ENCODE results near the gene RBM33. TPM values are rescaled to one million over a fixed set of nuclear protein-coding genes. Genes with fewer than 3 reads are reported as not detected.

The RBM33 gene
- total RNA-seq, 1 experiment from 2014 or later, result 73.6 TPM

DNA sequence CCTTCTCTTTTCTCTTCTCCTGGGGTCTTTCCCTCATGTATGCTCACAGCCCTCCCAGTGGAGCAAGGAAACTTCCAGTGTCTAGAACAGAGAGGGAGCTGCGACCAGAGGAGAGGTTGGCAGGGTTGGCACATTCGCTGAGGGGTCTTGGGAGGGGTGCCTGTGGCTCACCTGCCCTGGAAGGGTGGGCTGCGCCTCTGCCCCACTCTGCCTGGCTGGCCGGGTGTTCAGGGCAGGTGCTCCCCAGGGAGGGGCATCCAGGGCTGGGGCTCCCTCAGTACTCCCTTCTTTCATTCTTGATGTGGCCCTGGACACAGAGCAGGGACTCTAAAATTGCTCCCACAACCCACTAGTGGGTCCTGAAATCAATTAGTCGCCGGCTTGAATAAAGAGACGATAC lies 150.9 kb downstream of the RBM33 start:
- Histone ChIP-seq H3K27ac (ENCODE audit: low read depth, low read length, poor library complexity, severe bottlenecking) (no peak overlapping the region), H3K9me3 (ENCODE audit: low read depth, low read length, poor library complexity, severe bottlenecking) (no peaks in the 10 kb centered on the region), H3K27me3 (replicated peaks; ENCODE audit: insufficient read depth, low read depth, low read length, poor library complexity) (peaks cover 24% of the 10 kb centered on the region), H3K36me3 (ENCODE audit: insufficient read depth, low read length, poor library complexity, severe bottlenecking) (no peaks in the 10 kb centered on the region), H3K4me1 (ENCODE audit: insufficient read depth, low read length, poor library complexity, severe bottlenecking) (no peaks in the 10 kb centered on the region), H3K4me3 (ENCODE audit: low read depth, low read length, poor library complexity, severe bottlenecking) (no peak overlapping the region)
- intact Hi-C loops (cut with micrococcal nuclease; ENCODE audit: unreplicated experiment), result loop anchor here (5.0 kb wide), 1 partner anchor 1032 kb away; no protein-coding TSS in a partner anchor
- no TSS peak for BruUV-seq (replicated peaks)
- no peak for DNase-seq (ENCODE audit: low spot score)
- POLR2A ChIA-PET (ENCODE audit: low non-redundant PET), result no interaction called here
- TF ChIP-seq, protein P1, sequence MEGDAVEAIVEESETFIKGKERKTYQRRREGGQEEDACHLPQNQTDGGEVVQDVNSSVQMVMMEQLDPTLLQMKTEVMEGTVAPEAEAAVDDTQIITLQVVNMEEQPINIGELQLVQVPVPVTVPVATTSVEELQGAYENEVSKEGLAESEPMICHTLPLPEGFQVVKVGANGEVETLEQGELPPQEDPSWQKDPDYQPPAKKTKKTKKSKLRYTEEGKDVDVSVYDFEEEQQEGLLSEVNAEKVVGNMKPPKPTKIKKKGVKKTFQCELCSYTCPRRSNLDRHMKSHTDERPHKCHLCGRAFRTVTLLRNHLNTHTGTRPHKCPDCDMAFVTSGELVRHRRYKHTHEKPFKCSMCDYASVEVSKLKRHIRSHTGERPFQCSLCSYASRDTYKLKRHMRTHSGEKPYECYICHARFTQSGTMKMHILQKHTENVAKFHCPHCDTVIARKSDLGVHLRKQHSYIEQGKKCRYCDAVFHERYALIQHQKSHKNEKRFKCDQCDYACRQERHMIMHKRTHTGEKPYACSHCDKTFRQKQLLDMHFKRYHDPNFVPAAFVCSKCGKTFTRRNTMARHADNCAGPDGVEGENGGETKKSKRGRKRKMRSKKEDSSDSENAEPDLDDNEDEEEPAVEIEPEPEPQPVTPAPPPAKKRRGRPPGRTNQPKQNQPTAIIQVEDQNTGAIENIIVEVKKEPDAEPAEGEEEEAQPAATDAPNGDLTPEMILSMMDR (conservative IDR thresholded peaks at IDR 0.05; ENCODE audit: low read depth, low read length), result no peak
- no peak for TF ChIP-seq EZH2 (IDR thresholded peaks at IDR 0.05; ENCODE audit: borderline replicate concordance, low read depth, low read length, poor library complexity, severe bottlenecking)
- CTCF ChIA-PET, result no interaction called here

GRCh38 chr7:155795951-155796350 lies 151.5 kb downstream of the RBM33 start:
- Histone ChIP-seq H3K27ac (ENCODE audit: low read depth, low read length, poor library complexity, severe bottlenecking) (no peak overlapping the region), H3K36me3 (ENCODE audit: insufficient read depth, low read length, poor library complexity, severe bottlenecking) (no peaks in the 10 kb centered on the region), H3K9me3 (ENCODE audit: low read depth, low read length, poor library complexity, severe bottlenecking) (no peaks in the 10 kb centered on the region), H3K27me3 (replicated peaks; ENCODE audit: insufficient read depth, low read depth, low read length, poor library complexity) (peaks cover 29% of the 10 kb centered on the region), H3K4me1 (ENCODE audit: insufficient read depth, low read length, poor library complexity, severe bottlenecking) (no peaks in the 10 kb centered on the region), H3K4me3 (ENCODE audit: low read depth, low read length, poor library complexity, severe bottlenecking) (no peak overlapping the region)
- no peak for DNase-seq (ENCODE audit: low spot score)
- no TSS peak for BruUV-seq (replicated peaks)
- no peak for TF ChIP-seq EZH2 (IDR thresholded peaks at IDR 0.05; ENCODE audit: borderline replicate concordance, low read depth, low read length, poor library complexity, severe bottlenecking)
- ChIA-PET POLR2A (ENCODE audit: low non-redundant PET) (no interaction called here), CTCF (no interaction called here)
- intact Hi-C loops (cut with micrococcal nuclease; ENCODE audit: unreplicated experiment), result loop anchor here (5.0 kb wide), 1 partner anchor 1031 kb away; no protein-coding TSS in a partner anchor

DNA sequence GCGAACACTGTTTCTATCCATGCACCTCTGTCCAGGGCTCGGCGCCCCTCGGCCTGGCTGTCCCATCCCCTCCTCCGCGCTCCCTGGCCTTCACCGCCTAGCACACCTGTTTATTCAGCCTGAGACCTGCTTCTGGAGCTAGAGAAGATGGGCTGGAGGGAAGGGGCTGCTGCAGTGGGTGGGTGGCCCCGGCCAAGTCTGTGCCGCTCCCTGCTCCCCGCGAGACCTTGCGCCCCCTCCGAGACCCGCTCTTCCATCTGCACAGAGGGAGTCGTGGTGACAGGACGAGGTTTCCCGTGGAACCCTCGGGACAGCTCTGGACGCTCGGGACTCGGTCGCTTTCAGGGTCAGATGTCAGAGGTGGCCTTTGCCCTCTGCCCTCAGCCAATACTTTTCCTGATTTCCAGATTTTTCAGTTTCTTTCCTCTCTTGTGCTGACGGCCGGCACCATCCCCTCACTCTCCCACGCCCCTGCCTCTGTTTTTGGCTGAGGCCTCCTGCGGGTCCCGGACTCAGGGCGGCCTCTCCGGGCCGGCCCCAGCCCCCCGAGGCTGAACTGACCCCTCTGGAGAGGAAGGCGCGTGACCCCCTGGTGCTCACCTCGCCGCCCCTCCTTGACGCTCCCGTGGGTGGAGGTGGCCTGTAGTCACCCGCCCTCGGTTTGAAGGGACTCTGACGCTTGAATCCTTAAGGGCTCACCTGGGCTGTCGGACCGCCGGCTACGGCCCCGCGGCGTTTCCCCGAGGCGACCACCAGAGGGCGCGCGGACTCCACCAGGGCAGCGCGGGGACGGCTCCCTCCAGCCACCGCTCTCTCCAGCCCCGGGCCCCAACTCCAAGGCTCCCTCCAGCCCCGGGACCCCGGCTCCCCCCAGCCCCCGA lies 152.2 kb downstream of the RBM33 start:
- Histone ChIP-seq H3K4me1 (ENCODE audit: insufficient read depth, low read length, poor library complexity, severe bottlenecking) (no peaks in the 10 kb centered on the region), H3K9me3 (ENCODE audit: low read depth, low read length, poor library complexity, severe bottlenecking) (no peaks in the 10 kb centered on the region), H3K36me3 (ENCODE audit: insufficient read depth, low read length, poor library complexity, severe bottlenecking) (no peaks in the 10 kb centered on the region), H3K27ac (ENCODE audit: low read depth, low read length, poor library complexity, severe bottlenecking) (no peak overlapping the region), H3K27me3 (replicated peaks; ENCODE audit: insufficient read depth, low read depth, low read length, poor library complexity) (peaks cover 36% of the 10 kb centered on the region), H3K4me3 (ENCODE audit: low read depth, low read length, poor library complexity, severe bottlenecking) (no peak overlapping the region)
- no peak for TF ChIP-seq EZH2 (IDR thresholded peaks at IDR 0.05; ENCODE audit: borderline replicate concordance, low read depth, low read length, poor library complexity, severe bottlenecking)
- TF ChIP-seq, protein P1 (conservative IDR thresholded peaks at IDR 0.05; ENCODE audit: low read depth, low read length), result peak; percentile 76
- ChIA-PET POLR2A (ENCODE audit: low non-redundant PET) (no interaction called here), CTCF (no interaction called here)
- intact Hi-C loops (cut with micrococcal nuclease; ENCODE audit: unreplicated experiment), result loop anchor here (5.0 kb wide), 1 partner anchor 1031 kb away; no protein-coding TSS in a partner anchor
- DNase-seq (ENCODE audit: low spot score), result peak; percentile 46
- BruUV-seq (replicated peaks), result no TSS peak
